GM19468 (cell line): Measurements from ENCODE around the gene N4BP2L1.

Source experiments
- ATAC-seq: cut with Tn5 transposase; IDR thresholded peaks from one replicate; pipeline ENCODE4 v1.9.1; 2021; ENCODE audit warnings: mild to moderate bottlenecking, moderate library complexity, moderate number of reproducible peaks; ENCODE audit not compliant: unreplicated experiment; ENCODE audit errors: extremely low read depth

Gene N4BP2L1

DNA sequence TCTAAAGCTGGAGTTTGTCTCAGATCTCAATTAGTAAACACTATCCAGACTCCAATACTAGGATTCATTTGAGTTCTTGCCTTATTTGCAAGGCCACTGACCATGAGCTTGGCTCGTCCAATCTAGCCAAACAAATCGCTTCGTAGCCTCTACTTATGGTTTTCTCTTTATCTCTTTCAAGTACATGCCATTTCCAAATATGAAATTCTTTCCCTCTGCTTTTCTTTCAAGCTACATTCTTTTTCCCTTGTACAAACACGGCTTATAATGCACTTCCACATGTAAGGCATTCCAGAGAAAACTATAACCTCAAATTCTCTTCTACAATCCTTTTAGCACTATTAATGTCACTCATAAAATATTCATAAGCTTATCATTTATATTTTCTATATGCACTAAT lies 10.9 kb upstream of the N4BP2L1 start:
- ATAC-seq: no peak

DNA sequence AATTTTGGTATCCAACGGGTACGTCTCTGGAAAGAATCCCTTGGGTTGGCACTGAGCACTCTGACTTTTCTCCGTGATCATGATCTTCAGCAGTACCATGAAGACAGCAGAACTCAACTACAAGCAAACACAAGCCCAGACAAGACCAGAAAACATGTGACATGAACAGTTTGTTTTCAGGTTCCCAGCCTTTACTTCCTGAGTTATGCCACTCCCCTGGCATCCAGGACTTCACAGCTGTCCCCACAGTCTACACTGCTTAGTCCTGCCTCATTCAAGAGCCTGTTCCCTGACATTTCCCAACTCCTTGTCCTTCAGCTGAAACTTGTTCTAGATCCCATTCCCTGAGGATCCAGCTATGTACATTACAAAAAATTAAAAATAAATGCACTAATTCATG lies 4.9 kb upstream of the N4BP2L1 start:
- ATAC-seq: no peak

DNA sequence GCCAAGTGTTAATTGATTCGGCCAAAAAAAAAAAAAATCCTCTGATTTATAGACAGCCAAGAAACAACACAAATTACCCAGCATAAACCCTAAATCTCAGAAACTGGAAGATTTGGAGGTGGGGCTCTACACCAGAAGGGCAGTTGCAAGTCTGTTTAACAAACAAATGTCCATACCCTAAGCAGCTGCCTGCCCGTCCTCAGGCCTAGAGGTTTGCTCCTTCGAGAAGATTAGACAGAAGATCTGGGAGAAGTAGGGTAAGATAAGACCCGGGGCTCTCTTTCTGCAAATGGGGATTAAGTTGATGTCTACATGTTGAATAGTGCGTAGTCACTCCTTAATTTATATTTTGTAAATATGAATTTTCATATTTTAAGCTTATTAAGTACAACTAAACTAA lies 3.4 kb upstream of the N4BP2L1 start:
- ATAC-seq: no peak

DNA sequence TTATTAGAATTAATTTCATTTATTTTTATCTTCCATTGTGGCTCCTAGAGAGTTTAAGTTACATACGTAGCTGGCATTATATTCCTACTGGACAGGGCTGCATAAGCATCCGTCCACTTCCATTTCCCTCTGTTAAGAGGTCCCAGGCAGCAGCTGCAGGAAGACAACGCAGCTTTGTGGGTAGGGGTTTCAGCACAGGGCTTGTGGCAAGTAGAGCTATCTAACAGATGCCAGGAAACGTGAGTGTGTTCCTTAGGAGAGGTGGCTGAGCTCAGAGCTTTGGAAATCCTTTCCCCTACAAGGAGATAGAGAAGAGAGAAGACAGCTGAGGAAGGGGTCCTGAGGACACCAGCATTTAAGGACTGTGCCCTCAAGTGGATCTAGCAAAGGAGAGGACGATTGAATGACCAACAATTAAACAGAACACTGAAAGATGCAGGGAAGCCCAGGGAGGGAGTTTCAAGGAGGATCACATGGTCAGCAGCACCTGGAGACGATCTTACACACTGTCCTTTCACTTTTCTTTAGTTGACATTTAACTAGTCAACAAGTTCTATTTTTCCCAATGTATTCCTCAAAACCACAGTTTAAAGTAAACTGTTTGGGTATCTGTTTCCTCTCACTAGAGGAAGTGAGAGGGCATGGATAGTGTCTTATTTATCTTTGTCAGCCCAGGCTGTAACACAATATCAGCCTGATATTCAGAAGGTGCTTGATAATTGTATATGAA lies 2.3 kb upstream of the N4BP2L1 start:
- no peak for ATAC-seq

DNA sequence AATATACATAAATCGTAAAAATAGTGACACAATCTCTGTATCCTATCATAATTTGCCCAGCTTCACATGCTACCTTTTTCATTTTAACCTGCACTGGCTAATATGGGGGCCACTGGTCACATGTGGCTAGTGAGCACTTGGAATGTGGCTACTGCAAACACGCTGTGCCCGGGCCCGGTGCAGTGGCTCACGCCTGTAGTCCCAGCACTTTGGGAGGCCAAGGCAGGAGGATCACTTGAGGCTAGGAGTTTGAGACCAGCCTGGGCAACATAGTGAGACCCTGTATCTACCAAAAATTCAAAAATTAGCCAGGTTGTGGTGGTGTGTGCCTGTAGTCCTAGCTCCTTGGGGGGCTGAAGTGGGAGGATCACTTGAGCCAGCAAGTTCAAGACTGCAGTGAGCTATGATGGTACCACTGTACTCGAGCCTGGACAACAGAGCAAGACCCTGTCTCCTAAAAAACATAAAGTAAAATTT lies 1.5 kb upstream of the N4BP2L1 start:
- ATAC-seq: no peak

DNA sequence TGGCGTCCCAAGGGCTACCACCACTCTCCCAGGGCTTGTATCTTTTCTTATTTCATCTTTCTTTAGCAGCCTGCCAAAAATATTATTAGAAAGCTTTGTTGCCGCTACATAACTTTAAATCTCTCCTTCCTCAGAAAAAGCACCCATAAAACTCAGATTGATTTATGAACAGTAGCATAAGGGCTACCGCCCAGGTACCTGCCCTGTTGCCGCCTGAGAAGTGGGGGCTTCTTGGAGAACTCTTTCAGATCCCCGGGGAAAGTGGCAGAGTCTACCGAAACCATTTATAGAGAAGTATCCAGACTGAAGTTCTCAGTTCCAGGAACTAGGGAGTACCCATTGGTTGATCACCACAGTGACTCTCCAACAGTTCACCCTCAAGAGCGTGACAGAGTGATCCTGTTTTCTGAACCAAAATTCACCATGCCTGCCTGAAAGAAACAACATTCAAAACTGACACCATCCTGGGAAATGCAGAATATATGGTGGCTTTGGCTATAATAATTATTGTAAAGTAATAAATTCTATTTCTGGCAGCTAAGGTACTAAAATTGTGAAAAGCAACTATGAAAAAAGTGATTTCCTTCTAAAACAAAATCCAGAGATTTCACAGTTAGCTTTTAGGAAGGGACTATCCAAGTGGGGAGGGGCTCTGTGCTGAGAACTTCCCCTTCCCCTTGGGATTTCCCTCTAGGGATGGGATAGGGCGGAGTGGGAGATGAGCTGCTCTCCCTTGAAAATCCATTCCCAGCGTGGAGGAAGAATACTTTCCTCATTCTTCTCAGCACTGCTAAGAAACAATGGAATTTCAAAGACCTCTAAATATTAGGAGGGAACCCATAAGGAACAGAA lies 877 bp upstream of the N4BP2L1 start:
- ATAC-seq: no peak

DNA sequence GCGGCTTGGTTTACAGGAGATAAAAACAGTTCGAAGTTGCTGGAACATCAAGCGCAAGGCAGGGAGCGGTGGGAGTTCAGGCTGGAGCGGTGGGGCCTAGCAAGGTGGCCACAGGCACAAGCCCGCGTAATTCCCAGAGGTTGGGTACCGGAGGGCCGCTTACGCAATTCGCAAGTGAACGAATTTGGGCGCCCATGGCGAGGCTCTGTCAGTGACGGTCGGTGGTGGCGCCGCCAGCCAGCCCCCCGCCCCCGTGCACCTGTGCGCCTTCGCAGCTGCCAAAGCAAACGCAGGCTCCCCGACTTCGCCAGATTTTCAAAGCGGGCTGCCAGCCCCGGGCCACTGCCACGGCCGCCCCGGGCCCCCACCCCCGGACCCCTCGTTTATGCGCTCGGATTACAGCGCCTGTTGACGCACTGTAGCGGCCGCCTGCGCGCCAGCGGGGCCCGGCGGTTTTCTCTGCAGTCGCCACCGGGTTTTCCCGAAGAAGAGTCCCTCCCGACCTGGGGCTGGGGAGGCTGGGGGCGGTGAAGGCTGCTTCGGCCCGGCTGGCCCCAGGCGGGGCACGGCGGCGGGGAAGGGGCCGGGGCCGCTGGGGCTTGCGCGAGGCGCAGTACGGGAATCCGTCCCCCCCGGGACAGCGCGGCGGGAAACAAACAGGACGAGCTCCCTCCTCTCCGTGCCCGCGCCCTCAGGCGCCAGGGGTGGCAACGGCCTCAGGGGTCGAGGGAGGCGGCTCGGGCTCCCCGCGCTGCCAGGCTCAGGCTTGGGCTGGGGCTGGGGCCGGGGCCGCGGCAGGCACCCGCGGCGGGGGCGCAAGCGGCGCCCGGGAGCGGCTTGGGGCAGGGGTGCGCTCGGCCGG lies 709 bp downstream of the N4BP2L1 start:
- no peak for ATAC-seq

DNA sequence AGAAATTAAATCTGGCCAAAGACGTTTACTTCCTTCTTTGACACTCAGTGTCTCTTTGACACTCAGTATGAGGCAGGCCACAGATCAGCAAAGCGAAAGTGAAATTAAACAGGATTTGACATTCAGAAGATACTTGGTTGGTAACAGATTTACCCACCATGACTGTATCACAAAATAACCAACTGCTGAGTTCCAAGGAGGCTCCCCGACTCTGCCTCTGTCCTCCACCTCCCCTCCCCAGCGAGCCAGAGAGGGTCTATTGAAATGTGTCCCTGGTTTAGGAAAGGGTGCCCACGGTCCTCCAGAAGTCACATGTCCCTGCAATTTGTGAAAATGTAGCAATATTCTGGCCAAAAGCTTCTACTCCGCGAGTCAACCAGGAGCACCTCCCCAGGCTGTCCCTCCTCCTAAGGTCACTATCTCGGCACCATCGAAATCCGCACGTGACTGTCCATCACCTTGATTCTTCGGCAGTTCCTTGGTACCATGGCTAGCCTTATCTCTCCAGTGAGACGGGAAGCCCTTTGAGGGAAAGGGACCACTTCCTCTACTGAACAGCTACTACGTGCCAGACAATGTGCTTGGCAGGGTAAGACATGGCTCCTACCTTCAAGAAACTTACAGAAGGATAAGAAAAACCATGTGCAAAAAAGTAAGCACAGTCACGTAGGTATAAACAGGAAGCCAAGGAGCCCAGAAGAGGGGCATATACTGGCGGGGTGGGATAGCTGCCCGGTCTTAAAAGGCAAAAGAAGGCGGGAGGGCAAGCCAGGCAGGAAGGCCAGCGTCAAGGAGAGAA lies 1.5 kb downstream of the N4BP2L1 start:
- peak; percentile 38 for ATAC-seq

DNA sequence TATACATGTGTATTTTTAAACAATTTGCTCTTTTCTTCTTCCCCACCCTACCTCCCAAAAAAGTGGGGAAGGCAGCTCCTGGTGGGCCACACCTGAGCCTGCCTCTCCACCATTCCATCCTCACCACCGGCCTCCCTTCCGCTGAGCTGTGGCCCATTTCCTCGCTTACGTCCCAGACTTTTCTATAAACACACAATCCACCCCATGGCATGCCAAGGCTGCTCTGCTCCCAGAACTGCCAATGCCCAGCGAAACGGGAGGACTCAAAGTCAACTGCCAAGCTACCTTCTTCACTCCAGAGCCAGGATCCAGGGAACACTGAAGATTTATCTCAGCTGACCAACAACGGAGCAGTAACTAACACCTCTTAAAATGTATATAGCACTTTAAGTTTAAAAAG lies 2.8 kb downstream of the N4BP2L1 start:
- no peak for ATAC-seq

DNA sequence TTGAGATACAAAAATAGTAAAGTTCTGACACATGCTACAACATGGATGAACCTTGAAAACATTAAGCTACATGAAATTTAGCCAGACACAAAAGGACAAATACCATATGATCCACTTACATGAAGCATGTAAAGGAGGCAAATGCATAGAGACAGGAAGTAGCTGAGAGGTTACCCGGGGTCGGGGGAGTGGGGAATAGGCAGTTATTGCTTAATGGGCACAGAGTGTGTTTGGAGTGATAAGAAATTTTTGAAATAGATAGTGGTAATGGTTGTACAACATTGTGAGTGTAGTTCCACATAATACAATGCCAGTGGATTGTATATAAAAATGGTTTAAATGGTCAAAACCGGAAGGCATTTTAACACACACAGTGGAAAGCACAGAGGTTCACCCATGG lies 4.3 kb downstream of the N4BP2L1 start:
- no peak for ATAC-seq

DNA sequence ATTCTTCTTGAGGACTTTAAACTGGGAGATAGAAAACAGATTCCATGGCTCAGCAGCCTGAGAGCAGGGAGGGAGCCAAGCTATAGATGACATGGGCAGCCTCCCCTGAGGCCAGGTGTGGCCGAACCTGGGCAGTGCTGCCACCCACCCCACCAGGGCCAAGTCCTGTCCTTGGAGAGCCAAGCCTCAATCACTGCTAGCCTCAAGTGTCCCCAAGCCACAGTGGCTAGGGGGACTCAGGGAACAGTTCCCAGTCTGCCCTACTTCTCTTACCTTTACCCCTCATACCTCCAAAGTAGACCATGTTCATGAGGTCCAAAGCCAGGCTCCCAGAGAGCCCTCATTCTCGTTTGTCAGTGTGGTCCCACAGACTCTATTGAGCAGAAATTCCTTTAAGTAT lies 8.1 kb downstream of the N4BP2L1 start:
- no peak for ATAC-seq

DNA sequence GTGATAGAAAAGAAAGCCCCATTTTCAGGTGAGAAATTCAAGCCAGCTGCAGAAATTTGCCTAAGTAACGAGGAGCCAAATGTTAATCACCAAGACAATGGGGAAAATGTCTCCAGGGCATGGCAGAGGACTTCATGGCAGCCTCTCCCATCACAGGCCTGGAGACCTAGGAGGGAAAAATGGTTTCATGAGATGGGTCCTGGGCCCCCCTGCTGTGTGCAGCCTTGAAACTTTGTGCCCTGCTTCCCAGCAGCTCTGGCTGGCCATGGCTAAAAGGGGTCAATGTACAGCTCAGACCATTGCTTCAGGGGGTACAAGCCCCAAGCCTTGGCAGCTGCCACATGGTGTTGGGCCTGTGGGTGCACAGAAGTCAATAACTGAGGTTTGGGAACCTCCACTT lies 9.9 kb downstream of the N4BP2L1 start:
- ATAC-seq: no peak

DNA sequence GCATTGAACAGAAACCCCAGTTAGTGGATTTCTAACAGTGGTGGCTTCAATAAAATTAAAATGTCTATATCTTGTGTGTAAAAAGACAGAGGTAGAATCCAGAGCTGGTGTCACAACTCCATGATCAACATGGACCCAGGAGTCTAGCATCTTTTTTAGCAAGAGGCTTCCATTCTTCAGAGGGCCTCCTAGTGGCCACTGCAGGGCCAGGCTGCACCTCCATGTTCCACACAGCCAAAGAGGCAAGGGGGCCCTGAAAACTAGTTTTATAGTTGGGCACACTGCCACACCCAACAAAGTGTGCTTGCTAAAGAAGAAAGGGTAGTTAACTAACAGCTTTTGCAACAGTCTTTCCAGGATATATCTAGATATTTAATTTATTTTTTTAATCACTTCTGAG lies 12.9 kb downstream of the N4BP2L1 start:
- no peak for ATAC-seq

DNA sequence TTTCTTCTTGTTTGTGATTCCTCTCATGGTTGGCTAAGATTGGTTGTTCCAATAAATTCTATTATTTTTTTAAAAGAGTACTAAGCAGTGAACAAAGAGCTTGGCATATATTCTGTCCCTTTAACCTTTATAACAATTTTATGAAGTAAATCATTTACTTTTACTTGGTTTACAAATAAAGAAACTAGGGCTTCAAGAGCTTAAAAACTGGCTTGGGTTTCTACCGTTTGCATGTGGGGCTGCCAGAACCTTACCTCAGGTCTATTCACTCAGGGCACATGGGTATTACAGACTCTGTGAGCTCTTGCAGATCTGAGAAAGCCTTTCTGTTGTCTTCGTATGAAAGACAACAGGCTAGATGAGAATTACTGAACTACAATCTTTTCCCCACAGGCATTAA lies 13.3 kb downstream of the N4BP2L1 start:
- no peak for ATAC-seq

DNA sequence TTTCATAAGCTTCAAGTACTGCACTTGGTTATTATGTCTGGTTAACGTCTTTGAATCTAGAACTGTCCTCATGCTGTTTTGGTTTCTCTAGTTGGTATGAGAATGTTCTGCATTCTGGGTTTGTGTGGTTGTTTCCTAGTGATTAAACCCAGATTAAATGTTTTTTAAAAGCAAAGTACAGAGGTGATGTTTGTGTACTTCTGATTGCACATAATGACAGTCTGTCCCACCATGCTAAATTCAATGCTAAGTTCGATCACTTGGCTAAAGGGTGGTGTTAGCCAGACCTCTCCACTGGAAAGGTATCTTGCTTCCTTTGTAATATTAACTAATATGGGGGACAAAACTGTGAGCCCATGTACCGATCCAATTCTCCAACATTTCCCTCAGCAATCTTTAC lies 14.6 kb downstream of the N4BP2L1 start:
- no peak for ATAC-seq

DNA sequence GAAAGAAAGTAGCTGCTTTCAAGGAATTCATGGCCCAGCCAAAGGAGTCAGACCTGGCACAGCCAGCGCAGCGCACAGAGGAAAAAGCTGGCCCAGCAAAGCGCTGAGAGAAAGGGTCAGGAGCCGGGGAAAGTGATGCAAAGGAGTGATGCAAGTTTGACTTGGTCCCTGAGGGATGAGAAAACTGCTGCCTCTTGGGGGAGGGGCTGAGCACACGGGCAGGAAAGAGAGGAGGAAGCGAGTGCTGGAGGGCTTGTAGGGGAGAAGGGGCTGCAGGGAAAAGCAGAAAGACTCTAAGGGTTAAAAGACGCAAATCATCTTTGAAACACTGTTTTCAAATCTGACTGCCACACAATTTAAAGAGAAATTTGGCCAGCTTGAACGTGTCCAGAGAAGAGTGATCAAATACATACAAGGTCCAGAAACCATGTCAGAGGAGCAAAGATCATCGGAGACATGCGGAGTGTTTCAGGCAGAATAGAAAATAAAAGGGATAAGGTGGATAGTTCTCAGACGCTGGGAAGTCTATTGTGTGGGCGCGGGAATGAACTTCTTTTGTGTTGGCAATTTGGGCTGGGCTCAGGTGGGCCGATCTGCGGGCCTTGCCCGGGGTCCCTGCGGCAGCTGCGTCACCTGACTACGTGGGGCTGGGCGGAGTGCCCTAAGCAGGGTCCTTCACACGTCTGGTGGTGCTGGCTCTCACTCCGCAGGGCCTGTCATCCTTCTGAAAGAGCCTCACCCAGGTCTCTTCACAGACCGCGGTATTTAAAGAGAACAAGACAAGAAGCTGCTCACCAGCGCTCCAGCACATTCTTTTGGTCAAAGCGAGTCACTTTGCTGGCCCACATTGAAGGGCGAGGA lies 18.1 kb downstream of the N4BP2L1 start:
- ATAC-seq: no peak

DNA sequence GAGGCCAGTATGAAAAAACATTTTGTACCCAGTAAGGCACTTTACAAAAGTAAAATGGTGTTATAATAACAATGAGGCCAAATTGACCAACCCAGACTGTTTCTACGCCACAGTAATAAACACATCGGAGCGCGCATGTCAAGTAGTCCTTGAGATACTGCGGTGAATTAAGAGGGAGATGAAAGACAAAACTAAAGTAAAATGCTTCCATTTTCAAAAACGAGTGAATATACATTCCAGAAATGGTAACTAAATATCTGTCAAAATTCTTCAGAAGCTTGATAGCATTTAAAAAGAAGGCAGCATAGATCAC lies 19.0 kb downstream of the N4BP2L1 start:
- no peak for ATAC-seq

DNA sequence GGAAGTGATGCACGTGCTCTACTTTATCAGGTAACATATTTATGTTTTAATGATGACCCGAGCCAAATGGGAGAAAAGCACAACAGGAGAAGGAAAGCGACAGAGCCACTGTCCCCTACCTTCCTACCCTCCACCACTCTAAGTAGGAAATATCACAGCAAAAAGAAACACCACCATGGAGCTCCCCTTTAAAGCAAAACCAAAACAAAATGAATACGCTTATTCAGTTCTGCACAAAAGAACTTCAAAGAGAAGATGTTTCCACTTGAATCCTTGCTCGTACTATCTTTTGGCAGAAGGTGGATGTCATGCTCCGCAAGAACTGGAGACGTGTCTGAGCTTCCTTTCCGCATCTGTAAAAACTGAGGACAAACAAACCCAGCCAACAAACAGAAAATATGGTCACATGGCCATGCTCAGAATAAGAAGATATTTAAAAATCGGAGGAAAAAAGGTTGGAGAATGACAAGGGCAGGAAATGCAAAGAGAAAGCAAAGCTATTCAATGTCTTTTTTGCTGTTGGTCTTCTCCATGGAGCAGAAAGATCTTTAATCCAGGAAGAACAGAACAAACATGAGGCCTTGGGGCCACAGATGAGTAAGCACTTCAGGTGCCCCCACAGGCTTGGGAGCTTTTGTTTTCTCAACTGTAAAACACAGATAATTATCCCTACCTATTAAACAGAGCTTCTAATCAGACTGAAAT lies 19.5 kb downstream of the N4BP2L1 start:
- no peak for ATAC-seq

DNA sequence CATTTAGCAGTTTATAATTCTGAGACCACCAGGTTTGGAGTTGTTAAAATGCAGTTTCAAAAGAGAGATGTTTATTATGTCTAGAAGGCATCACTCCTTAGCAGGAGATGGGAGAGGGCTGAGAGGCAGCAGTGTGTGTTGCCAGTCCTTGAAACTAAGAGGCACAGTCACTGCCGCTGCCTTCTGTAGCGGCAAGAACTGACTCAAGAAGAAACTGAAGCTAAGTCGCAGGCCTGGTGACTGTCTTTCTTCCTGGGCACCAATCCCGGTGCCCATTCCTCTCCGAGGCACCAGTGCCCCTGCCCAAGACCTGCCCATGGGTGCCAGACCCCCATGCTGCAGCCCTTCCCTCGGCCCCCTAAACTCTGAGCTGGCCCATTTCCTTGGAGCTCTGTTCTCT lies 20.1 kb downstream of the N4BP2L1 start:
- no peak for ATAC-seq
